Fibroblast of skin of back (primary cell): ENCODE measurements around the gene SHROOM3.

ENCODE experiments used
- DNase-seq: peaks from one replicate; pipeline ENCODE4 v3.0.0-alpha.2; 2013

Gene SHROOM3

DNA sequence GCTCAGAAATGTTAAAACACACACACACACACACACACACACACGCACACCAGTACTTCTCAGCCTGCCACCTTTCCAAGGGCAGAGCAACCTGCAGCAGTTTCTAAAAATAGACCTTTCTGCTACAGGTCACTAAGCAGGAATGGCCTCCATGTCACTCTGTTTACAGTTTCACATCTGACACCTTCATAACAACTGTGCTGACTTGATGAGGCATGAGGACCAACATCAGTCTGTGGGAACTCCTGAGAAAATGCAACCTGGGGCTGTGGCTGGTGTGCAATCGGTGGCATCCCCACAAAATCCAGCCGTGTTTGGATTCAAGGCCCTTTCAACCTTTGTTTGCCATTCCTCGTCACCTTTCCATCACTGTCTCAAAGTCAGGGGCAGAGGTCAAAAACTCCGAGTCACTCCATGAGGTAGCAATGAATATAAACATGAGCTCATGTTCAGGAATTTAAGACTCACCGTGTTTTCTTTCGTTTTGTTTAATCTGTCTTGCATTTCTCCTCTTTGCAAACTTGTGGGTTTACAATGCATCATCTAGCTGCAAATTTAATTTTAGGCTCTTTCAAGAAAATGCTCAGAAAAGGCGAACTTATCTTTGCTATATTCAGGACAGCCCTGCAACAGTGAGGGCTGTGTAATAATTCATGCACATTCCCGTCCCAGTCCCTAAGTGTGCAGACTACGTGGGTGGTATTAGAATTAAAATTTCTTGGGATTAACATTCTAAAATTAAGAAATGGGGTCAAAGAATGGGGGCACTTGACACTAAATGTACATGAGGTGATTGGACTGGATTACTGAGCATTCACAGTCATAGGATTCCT, 135.3 kb downstream of the SHROOM3 start:
- peak; percentile 78 for DNase-seq

DNA sequence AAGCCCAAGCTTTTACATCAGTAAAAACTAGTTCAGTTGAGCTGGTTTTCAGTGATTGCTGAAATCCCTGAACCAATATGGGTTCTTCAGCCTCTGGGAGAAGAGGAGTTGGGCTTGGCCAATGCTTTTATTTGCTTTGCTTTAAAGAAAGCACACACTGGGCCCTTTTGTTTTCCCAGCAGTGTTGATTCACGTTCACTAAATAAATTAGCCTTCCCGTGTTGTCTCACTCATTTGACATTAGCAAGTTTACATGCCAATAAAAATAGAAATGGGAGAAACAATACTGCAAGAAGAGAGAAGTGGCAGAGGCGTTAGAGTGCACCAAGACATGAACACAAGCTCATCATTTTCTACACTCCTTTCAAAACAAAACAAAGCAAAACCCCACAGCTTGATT, 136.2 kb downstream of the SHROOM3 start:
- DNase-seq = no peak

DNA sequence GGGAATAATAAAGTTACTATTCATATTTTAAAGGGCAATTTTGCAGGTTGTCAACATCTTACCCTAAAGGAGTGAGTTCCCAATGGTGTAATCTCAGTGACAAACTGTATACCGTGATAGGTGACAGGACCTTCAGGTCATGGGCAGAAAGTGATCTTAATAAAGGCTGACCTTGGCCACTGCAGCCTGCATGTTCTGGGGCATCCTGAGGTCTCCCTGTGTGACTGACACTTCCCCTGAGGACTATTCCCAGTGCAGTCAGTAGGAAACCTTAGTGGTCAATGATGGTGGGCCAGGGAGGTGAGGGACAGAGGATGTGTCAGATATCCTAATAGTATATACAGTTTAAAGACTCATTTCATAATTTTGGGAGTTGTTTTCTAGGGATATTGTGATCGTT, 137.2 kb downstream of the SHROOM3 start:
- DNase-seq = no peak

DNA sequence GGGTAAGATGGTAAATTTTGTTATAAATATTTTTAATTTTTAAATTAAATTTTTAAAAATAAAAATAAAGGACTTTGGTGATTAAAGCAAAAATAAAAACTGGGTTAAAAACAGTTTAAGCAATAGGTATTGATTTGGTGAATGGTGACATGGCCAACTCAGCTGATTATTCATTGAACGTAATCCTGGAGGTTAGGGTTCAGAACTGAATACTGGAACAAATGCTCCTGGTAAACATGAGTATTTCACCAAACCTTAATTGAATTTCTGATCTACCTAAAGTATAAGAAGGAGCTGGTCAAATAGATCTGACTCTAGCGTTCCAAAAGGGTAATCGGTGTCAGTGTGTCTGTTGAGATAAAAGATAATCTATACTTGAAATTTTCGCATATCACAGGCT, 141.8 kb downstream of the SHROOM3 start:
- DNase-seq = no peak

DNA sequence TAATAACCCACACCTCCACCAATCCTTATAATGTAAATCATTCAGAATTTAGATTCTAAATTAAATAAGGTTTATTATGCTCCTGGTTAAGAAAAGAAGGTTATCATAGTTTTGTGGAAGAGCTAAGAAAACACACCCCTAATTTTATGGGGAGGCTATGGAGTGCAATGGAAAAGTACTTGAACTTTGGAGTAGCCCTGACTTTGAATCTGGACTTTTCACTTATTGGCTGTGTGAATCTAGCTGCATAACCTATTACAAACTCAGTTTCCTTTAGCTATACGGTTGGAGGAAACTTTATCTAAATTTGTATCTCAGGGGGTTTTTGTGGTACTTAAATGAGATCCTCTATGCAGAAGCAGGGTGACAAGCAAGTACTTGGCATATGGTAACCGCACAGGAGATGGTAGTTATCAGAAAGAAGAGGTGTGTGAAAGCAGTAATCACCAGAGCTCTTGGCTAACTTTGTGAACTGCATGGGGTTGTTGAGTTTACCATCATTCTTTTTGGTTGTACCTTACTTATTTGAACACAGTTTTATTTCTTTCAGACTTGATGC, 143.1 kb downstream of the SHROOM3 start:
- no peak for DNase-seq

DNA sequence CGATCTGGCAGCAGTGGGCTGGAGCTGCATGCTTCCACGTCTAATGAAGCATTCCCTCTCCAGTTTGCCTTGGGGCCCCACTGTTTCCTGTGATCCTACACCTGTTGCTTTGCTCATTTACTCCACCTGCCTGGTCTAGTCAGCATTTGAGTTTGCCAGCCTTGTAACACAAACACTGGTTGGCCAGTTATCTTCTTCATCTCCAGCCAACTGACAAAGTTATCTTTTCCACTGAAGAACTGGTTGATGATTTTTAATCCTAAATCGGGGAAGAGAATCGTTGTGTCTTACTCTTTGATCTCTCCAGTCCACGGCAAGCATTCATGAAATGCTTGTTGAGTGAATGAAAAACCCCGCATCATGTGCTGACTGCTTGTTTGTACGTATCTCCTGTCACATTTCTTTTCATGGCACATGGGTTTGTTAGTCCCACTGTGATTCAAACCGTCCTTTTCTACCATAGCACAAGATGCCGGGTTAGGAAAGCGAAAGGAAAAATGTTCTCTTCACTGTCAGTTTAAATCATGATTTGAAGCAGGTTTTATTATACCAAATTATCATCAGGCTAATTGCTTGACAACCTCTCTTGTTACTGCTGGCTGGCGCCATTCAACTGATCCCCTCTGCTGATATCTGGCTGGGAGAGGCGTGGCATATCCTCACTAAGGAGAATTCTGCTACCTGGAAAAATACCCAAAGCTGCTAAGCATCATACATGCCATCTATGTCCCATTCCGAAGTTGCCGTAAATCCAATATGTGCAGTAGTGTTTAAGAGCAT, 144.8 kb downstream of the SHROOM3 start:
- DNase-seq = no peak

DNA sequence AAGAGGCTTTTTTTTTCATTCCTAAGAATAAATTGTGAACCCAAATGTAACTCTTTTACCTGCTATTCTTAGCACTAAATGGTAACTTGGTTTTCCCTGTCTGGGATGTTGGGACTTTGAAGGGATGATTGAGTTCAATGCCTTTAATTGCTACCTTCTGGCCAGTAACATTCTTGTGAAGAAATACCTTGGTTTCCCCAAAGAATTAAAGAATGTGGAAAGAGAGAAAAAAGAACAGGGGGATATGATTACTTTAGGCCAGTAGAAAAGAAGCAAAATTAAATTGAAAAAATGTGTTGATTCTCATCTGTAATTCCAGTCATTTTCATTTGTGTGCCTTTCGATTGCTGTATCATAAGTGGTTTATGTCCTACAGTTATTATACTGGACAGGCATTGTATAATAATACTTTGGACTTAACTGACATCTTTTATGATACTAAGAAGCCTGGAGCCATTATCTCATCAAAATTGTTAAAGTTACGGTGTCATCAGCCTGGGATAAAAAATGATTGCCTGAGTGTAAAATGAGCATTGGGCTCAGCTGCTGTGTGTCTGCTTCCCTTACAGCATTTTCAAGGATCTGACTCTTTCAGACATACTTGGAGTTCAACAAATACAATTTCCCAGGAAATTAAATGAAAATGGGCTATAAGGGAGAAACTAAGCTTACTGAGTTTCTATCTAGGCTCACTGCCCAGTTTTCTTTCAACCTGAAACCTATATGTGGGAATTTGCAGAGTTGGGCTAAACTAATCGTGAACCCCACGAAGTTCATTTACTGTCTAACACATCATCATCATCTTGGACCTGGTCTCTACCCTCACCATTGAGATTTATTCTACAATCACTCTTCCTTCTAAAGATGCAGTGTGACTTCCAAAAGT, 146.3 kb downstream of the SHROOM3 start:
- DNase-seq = no peak

DNA sequence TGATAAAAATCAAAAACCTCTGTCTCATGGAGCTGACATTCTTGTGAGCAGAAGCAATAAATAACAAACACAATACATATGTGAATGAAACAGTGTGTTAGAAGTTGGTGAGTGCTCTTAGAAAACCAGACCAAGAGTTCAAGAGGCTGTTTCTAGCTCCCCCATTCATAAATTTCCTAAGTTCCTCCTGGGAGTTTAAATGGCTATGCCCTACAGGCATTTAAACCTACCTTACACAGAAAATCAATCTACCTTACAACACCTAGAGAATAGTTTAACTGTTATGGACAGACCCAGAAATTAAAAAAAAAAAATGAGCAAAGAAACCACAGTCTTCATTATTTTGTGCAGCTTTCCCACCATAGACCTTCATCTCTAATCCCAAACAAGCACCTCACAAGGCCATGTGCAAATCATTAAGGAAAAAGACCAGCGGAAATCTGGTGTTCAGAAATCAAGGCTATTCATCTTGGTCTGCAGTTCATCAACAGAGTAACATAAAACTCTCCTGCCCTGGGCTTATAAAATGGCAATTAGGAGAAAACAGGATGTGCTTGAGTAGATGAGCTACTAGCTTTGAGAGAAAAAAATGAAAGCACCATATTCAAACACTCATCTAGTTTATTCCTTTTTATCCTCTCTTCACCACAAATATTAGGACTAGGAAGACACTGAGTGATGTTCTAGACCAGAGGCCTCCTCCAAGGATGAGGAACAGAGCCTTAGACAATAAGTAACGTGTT, 147.2 kb downstream of the SHROOM3 start:
- no peak for DNase-seq

DNA sequence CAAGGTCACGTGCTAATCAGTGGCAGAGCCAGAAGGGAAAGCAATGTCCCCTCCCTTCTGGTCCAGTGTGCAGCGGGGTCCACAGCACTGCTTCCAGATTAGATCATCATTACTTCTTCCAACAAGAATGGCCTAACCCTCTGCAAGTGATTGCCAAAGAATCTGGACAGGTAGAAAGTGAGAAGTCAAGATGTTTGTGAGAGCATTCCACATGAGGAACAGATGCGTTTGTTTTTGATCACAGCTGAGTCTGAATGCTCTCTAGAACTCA, 147.7 kb downstream of the SHROOM3 start:
- no peak for DNase-seq

DNA sequence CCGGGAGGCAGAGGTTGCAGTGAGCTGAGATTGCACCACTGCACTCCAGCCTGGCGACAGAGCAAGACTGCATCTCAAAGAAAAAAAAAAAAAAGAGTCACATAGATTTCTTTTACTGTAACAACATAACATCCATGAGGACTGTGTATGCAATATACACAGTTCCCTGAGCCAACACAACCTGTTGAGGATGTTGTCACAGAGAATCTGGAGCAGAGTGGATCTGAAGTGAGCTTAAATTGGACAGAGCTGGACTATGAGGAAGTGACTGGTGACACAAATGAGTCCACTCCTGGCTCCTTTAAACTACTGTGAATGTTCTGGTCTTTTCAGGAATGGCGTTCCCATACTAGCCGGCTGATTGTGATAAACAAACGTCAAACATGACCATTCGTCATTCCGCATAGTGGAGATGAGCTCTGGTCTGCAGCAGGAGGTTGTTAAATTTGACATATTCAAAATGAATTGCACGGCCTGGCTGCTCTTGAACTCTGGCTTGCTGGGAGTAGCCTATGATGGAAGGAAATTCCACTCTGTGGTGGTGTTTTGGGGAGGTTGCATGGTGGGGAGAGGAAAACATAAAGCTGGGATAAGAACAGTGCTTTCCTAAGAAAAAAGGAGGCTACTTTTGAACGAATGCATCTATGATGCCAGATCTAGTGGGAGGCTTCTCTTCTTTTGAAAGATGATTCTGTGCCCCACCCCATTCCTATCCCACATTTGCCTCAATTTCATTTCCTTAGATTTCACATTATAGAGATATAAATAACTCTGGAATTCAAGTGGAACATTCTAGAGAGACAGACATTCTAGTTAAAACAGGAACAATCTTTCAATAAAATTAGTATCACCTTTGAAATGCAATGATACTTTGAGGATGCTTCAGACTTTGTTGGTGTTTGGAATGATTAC, 149.5 kb downstream of the SHROOM3 start:
- DNase-seq = peak; percentile 45

DNA sequence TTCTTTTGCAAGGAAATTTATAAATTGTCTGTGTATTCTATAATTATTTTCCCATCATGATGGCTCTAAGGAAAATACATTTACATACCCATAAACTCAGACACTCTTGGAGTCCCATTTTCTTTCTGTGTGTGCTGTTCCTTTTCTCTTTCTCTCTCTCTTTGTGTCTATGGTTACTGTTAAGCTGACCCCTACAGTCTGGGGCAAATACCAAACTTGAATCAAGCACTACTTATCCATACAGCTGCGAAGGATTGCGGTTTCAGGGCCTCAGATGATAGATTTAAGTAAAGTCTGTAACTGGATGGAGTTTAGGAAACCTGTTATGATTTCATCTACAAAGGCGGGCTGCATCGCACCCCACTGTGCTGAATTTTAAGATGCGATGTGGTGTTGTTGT, 150.2 kb downstream of the SHROOM3 start:
- DNase-seq = peak; percentile 75

DNA sequence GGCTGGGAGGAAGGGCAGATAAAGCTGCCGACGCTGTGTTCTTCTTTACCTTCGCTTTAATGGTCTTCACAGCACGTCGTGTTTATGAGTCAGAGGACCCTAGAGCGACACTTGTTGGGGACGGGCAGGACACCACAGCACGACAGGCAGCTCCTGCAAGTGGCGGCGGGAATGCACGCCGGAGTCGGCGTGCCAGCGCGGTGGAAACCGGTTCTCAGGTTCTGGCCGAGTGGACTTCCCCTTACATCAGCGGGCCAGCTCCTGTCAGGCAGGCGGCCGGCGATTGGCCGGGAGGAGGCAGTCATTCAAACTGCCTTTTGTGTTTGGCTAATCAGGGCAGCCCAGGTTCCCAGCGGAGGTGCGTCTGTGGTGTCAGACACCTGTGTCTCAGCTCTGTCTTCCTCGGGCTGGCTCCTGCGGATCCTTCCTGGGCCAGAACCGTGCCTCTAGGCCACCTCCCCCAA, 150.9 kb downstream of the SHROOM3 start:
- DNase-seq = peak; percentile 65

DNA sequence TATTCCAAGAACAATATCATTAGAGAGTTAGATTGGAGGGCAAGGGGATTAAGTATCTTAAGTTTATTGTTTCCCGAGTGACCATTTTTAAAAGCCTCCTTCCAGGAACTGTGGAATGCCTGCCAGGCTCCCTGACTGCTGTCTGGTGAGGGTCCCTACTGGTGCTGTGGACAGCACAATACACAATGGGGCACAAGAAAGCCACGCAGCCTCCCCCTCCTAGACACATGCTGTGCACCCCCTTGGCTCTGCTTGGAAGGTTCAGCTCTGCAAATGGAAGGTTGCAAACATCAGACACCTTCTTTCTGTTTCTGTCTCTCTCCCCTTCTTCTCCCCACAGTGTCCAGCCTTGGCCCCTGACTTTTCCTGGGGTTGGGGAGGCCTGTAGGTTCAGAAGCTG, 153.2 kb downstream of the SHROOM3 start:
- no peak for DNase-seq

DNA sequence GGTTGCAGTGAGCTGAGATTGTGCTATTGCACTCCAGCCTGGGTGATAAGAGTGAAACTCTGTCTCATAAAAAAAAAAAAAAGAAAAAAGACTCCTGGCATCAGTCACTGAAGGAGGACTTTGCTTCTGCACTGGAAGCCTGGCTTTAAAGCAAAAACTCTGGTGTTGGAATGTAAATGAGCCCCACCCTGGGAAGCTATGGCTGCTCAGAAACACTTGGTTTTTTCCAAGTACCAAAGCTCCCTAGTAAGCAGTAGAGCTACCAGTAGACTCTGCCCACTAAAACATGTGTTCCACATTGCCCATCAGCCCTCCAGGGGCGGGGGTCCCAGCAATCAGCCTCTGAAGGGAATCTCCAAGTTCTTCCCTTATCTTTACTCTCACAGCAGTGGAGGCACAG, 154.4 kb downstream of the SHROOM3 start:
- peak; percentile 91 for DNase-seq

DNA sequence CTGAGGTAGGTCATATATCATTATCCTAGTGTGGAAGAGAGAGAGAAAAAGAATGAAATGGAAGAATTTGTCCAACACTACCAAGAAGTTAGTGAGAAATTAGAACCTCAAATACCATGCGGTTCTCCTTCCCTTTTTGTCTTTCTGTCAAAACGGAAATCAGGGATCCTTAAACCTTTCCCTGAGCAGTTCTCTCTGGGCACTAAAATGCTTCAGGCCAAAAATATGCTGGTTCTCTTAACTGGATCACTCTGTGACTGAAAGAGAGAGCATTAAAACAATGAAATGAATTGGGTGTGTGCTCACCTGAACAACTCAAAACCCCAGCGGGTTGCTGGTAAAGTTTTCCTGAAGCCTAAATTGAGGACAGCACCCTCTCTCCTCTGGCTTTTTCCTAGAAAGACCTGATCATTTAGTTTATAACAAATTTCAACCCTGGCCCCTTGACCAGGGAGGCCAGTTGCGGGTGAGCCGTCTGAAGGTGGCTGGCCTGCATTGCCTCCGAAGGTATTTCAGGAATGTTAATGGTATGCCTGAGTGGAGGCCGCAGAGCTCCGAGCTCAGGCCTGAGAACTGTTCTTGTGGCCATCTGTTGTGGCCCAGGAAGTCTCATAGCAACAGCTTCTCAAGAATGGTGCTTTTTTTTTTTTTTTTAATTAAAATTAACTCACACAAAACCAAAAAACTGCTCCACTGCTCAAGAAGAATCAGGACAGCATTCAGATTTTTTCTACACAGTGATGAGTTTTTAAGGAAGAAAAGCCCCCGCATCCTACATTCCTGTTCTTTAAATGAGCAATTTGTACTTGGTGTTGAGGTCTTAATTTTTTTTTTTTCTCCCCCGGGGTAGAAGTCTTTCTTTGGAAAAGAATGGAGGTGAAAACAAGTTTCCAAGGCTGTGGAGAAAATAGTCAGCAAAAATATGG, 155.1 kb downstream of the SHROOM3 start:
- DNase-seq = peak; percentile 96

DNA sequence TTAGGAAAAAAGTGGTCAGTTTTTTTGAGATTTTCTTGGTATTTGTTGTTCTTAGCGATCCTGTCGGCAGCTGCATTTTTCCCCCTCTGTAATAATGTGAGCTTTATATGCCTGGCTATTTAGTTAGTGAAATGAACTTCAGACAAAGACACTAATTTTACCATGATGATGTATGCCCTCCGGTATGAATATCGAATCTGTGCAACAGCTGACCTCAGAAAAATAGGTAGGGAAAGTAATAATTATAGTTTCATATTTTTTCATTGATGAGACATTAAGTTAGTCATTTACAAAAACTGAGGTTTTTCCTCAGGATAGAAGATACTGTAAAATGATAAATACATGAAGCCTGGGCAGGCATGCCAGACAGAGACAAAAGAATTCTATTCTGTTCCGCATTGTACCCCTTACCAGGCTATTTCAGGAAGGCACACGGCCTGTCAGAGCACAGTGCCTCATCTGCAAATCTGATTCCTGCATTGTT, 155.8 kb downstream of the SHROOM3 start:
- peak; percentile 90 for DNase-seq

DNA sequence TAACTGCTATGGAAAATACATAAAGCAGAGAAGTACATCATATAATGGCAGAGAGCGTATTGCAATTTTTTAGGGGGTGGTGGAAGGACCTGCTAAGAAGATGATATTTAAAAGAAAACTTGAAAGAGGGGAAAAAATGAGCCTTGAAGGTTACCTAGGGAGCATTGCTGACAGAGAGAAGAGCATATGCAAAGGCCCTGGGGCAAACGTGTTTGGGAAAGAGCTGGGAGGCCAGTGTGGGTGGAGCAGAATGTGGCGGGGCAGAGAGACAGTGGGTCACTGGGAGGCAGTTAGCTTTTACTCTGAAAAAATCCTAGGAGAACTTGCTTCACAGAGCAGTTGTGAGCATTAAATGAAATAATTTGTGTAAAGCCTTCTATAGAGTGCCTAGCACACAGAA, 157.0 kb downstream of the SHROOM3 start:
- no peak for DNase-seq

DNA sequence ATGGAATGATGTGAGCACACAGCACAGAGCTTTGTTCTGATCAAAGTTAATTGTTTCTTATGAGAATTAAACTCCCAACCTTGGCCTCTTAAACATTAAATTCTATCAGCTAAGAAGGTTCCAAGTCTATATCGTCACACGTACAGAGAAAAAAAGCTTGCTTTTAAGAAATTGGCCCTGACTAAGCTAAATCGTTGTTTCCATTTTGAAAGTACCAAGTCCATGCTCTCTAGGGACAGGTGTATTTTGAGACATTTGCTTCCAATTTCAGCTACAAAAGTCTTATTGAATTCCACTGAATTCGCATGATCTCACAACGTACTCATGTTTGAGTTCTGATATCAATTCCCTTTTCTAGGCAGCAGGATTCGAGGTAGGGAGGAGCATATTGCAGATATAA, 157.4 kb downstream of the SHROOM3 start:
- no peak for DNase-seq

DNA sequence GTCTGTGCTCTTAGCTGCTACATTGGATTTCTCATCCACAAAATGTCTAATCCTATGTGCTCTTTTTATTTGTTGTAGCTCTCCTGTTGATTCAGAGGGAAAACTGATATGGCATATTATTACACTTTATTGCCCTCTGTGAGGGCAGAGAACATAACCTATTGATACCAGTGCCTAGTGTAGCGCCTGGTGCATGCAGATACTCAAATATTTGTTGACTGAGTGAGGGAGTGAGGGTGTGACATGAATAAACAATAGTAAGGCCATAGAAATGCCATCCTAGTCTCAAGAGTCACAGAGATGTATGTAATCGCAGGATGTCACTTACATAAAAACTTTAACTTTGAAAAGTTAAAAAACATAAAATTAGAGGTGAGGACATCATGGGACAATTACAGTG, 159.1 kb downstream of the SHROOM3 start:
- no peak for DNase-seq

DNA sequence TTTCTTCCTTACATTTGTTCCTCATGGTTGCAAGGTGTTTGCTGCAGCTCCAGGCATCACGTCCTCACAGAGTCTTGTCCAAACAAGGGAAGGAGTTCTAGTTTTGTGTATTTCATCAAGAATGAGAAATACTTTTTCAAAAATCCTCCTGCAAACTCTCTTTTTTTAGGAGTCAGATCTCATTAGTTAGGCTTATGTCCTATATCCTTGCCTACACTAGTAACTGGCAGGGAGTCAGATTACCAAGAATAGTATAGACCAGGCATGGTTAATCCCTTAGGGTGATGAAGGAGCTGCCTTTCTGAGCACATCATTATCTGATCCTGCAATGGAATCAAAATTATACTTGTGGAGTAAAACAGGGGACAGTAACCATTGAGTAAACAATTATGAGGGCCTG, 160.4 kb downstream of the SHROOM3 start:
- no peak for DNase-seq
